ENCODE results near the gene RNASE11. TPM values are rescaled to one million over a fixed set of nuclear protein-coding genes. Genes with fewer than 3 reads are reported as not detected.

The RNASE11 gene
- polyA plus RNA-seq, 3 donors = not detected

GRCh38 chr14:20623798-20624197 is 36.0 kb upstream of the RNASE11 start:
- Histone ChIP-seq H3K27ac (ENCODE audit: low read depth in 1 of 2, low read length in 2 of 2) (no peak overlapping the region), H3K4me2 (replicated peaks; ENCODE audit: extremely low read depth, low read length, poor library complexity, severe bottlenecking) (peak overlapping the region; percentile 73), H2AFZ (ENCODE audit: insufficient read depth, low read depth, low read length, poor library complexity, severe bottlenecking) (no peak overlapping the region), H3K36me3 (replicated peaks in 1 of 2; ENCODE audit: control insufficient read depth in 1 of 2, insufficient read depth in 2 of 2, low read length in 2 of 2) (no peaks in the 10 kb centered on the region), H3K4me3 (replicated peaks in 1 of 3; ENCODE audit: low read depth in 2 of 3, low read length in 3 of 3) (peak overlapping the region in 1 of 3 experiments; percentile 65), H3K4me1 (ENCODE audit: control insufficient read depth in 1 of 2, insufficient read depth in 2 of 2, low read length in 2 of 2) (peaks cover 45% of the 10 kb centered on the region in 2 donors), H3K27me3 (ENCODE audit: control insufficient read depth in 2 of 2, insufficient read depth in 2 of 2, low read length in 2 of 2) (peaks cover 37 to 40% of the 10 kb centered on the region in 2 donors), H4K20me1 (ENCODE audit: insufficient read depth, low read length) (no peaks in the 10 kb centered on the region), H3K9ac (ENCODE audit: insufficient read depth, low read length, poor library complexity, severe bottlenecking) (no peak overlapping the region), H3K9me3 (replicated peaks in 1 of 2; ENCODE audit: control insufficient read depth in 1 of 2, insufficient read depth in 1 of 2, low read length in 2 of 2) (peaks cover 0 to 9% of the 10 kb centered on the region in 2 donors), H3K79me2 (ENCODE audit: insufficient read depth, low read length) (no peaks in the 10 kb centered on the region)
- TF ChIP-seq CTCF (IDR thresholded peaks at IDR 0.05) = no peak
- Mint-ChIP-seq H3K27ac (peak overlapping the region in 5 of 7 donors; percentile 4 to 59 (median 31)), H3K27me3 (ENCODE audit: low read depth in 3 of 3) (peaks cover 41 to 45% (median 43%) of the 10 kb centered on the region in 3 donors), H3K9me3 (peaks cover 0 to 19% (median 12%) of the 10 kb centered on the region in 7 donors), H3K4me1 (peaks cover 53% of the 10 kb centered on the region), H3K4me3 (peak overlapping the region; percentile 77 to 93), H3K36me3 (peaks cover 0 to 11% of the 10 kb centered on the region in 2 donors)
- 34% methylated on average over 8 of the region's 15 CpGs for WGBS (ENCODE audit: insufficient coverage)
- intact Hi-C loops (cut with micrococcal nuclease) = no loop called here
- peak in 2 of 3 donors; percentile 47 to 49 for DNase-seq

GRCh38 chr14:20622816-20623291 is 35.1 kb upstream of the RNASE11 start:
- H3K9me3 Mint-ChIP-seq = peaks cover 0 to 15% (median 9%) of the 10 kb centered on the region in 7 donors
- H3K27me3 ChIP-seq (ENCODE audit: control insufficient read depth in 2 of 2, insufficient read depth in 2 of 2, low read length in 2 of 2) = peaks cover 28 to 30% of the 10 kb centered on the region in 2 donors
- peaks cover 0 to 6% of the 10 kb centered on the region in 2 donors for H3K36me3 Mint-ChIP-seq
- DNase-seq = peak in 1 of 3 donors; percentile 28
- peak overlapping the region in 6 of 7 donors; percentile 2 to 80 (median 52) for H3K27ac Mint-ChIP-seq
- H4K20me1 ChIP-seq (ENCODE audit: insufficient read depth, low read length) = no peaks in the 10 kb centered on the region
- peak overlapping the region; percentile 73 for H3K4me2 ChIP-seq (replicated peaks; ENCODE audit: extremely low read depth, low read length, poor library complexity, severe bottlenecking)
- 6% methylated on average over 18 of the region's 29 CpGs for WGBS (ENCODE audit: insufficient coverage)
- H3K9me3 ChIP-seq (replicated peaks in 1 of 2; ENCODE audit: control insufficient read depth in 1 of 2, insufficient read depth in 1 of 2, low read length in 2 of 2) = peaks cover 0 to 3% of the 10 kb centered on the region in 2 donors
- intact Hi-C loops (cut with micrococcal nuclease) = no loop called here
- H3K4me3 Mint-ChIP-seq = peak overlapping the region; percentile 77 to 93
- H3K79me2 ChIP-seq (ENCODE audit: insufficient read depth, low read length) = no peaks in the 10 kb centered on the region
- peaks cover 59% of the 10 kb centered on the region for H3K4me1 Mint-ChIP-seq
- TF ChIP-seq CTCF (IDR thresholded peaks at IDR 0.05) = no peak
- peaks cover 52 to 55% of the 10 kb centered on the region in 2 donors for H3K4me1 ChIP-seq (ENCODE audit: control insufficient read depth in 1 of 2, insufficient read depth in 2 of 2, low read length in 2 of 2)
- H3K27me3 Mint-ChIP-seq (ENCODE audit: low read depth in 3 of 3) = peaks cover 32 to 37% (median 35%) of the 10 kb centered on the region in 3 donors
- no peaks in the 10 kb centered on the region for H3K36me3 ChIP-seq (replicated peaks in 1 of 2; ENCODE audit: control insufficient read depth in 1 of 2, insufficient read depth in 2 of 2, low read length in 2 of 2)
- no peak overlapping the region for H3K27ac ChIP-seq (ENCODE audit: low read depth in 1 of 2, low read length in 2 of 2)
- H3K4me3 ChIP-seq (replicated peaks in 1 of 3; ENCODE audit: low read depth in 2 of 3, low read length in 3 of 3) = peak overlapping the region; percentile 13 to 65 (median 15)
- H2AFZ ChIP-seq (ENCODE audit: insufficient read depth, low read depth, low read length, poor library complexity, severe bottlenecking) = peak overlapping the region; percentile 78
- peak overlapping the region; percentile 35 for H3K9ac ChIP-seq (ENCODE audit: insufficient read depth, low read length, poor library complexity, severe bottlenecking)

Measured in CD14-positive monocyte (primary cell).